IMR-90 (cell line): ENCODE measurements around the gene NEFH.

Experiments used
- CEBPB ChIP-seq: IDR thresholded peaks from 2 replicates; pipeline ENCODE4 v1.6.1; 2012; ENCODE audit warnings: low read depth, low read length, improper control_type of control experiment
- CTCF ChIP-seq: conservative IDR thresholded peaks from 2 replicates; pipeline ENCODE4 v1.5.1; 2012; ENCODE audit warnings: mild to moderate bottlenecking, low read depth, low read length, improper control_type of control experiment
- FOS ChIP-seq: fragments of 150-350 bp; IDR thresholded peaks from 2 replicates; pipeline ENCODE4 v1.6.1; 2016; ENCODE audit warnings: low read depth, low read length
- MAFK ChIP-seq: IDR thresholded peaks from 2 replicates; pipeline ENCODE4 v1.6.1; 2012; ENCODE audit warnings: low read depth, low read length, improper control_type of control experiment
- MAZ ChIP-seq: IDR thresholded peaks from 2 replicates; pipeline ENCODE4 v1.6.1; 2012; ENCODE audit warnings: low read depth, mild to moderate bottlenecking, low read length, improper control_type of control experiment, moderate library complexity, borderline replicate concordance
- POLR2A ChIP-seq: IDR thresholded peaks from 2 replicates; pipeline ENCODE4 v1.6.1; 2012; ENCODE audit warnings: mild to moderate bottlenecking, low read depth, low read length

GRCh38 chr22:29459773-29460172, 20.2 kb upstream of the NEFH start:
- TF ChIP-seq MAZ = no peak
- TF ChIP-seq CTCF = no peak
- no peak for TF ChIP-seq FOS
- TF ChIP-seq CEBPB = no peak
- TF ChIP-seq MAFK = no peak
- TF ChIP-seq POLR2A = no peak
